NCI-H526 treated with DMSO at 0.1 percent for 48 hours (cell line): Measurements from ENCODE around the gene CACNB2.

Experiments used
- DNase-seq: peaks from one replicate; lab custom pipeline; 2025; lab: John Stamatoyannopoulos, UW

Gene CACNB2

DNA sequence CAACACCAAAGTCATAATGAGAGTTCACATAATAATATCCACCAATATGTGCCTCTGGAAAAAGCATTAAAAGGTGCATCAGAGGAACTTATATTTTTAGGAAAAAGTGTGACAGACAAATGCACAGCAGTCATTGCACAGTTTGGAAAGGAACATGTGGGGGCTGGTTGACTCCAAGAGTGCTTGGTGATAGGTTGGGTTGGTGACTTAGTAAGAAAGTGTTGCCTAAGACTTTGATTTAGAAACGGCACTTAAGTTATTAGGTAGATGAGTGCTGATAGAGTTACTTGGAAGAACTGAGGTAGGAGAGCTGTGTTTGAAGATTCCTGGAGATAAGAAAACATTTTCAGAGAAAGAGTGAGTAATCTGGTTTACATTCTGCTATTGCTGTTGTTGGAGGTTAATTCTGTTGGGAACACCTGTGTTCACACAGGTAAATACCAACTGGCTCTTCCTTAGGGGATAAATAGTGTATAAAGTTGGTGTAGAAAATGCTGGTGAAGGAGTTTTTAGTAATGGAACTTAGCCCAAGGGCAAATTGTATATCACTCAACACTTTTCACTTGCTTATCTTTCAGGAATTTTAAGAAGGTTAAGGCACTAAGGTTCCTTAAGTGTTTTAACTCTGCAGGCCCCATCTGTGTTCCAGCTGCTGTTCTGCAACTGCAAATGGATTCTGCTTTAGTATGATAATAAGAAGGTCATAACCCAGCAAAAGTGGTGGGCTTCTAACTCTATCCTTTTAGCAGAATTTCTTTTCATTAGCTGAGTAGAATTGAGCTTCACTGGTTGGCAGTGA is 315.1 kb downstream of the CACNB2 start:
- no peak for DNase-seq

DNA sequence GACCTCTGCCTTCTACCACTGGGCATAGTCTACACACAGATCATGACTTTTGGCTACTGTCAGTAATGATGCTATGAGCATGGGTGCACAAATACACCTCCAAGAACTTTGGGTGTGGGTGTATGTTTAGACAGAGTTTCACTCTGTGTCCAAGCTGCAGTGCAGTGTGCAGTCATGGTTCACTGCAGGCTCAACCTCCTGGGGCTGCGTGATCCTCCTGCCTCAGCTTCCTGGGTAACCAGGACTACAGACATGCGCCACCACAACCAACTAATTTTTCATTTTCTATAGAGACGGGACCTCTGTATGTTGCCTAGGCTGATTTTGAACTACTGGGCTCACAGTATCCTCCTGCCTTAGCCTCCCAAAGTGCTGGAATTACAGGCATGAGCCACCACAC is 316.8 kb downstream of the CACNB2 start:
- no peak for DNase-seq

DNA sequence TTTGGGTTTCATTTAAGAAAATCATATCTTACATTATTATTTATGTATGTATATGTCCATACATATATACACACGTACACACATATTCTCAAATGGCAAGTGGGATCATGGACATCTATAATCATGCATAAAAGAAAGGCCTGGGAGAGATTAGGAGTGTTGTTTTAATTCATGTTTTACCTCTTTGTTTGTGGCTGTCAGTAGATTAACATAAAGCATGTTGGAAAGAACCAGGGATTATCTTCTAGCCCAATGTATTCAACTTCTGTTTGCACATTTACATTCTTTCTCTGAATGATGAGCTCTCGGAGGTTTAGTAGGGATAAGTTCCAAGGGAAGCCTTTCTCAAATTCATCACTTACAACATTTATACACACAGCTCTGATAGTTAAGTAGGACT is 319.8 kb downstream of the CACNB2 start:
- DNase-seq: no peak

DNA sequence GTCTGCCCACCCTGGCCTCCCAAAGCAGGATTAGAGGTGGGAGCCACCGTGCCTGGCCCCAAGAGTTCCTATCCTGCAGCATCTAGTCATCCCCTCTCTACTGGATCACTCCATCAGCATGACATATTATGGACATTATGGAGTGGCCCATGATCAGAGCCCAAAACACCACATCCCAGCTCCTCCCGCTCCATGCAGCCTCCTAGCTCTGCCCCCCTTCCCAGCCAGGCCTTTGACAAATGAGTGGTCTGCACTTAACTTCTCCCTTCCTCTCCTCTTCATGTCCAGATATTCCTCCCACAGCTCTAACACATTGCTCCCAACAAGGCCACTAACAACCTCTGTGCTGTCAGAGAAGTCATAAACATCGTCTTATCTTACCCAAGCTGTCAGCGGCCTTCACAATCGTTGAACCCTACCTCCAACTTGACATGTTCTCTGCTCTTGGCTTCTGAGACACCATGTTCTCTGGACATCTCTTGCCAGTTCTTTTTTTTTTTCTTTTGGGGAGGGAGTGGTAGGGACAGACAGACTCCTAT is 323.5 kb downstream of the CACNB2 start:
- DNase-seq: no peak

DNA sequence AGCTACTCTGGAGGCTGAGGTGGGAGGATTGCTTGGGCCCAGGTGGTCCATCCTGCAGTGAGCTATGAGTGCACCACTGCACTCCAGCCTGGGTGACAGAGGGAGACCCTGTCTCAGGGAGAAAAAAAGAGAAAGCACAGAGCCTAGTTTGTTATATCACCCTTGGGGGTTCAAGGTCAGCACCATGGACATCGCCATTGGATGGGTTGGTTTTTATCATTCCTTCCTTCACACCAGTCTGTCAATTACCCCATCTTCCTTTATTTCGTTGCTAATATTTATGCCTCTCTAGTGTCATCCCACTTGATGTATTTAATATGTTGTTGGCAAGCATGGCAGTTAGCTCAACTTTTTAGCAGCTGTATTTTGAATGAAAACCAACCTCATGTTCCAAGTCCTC is 328.9 kb downstream of the CACNB2 start:
- no peak for DNase-seq

DNA sequence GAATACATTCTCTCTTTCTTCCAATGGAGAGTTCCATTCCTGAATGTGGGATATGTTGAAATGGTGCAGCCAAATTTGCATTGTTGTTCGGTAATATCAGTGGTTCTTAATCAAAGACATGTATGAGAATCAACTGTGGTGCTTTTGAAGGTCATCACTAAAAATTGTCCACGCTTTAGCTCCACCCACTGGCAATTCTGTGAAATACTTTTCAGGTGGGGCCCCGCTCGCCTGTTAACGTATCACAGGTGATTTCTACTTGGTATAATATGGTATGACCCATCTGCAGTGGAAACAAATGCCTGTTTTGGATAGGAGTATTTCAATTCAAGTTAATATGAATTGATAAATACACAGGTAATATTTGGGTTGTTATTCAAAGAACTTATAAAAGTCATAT is 332.8 kb downstream of the CACNB2 start:
- peak; percentile 9 for DNase-seq

DNA sequence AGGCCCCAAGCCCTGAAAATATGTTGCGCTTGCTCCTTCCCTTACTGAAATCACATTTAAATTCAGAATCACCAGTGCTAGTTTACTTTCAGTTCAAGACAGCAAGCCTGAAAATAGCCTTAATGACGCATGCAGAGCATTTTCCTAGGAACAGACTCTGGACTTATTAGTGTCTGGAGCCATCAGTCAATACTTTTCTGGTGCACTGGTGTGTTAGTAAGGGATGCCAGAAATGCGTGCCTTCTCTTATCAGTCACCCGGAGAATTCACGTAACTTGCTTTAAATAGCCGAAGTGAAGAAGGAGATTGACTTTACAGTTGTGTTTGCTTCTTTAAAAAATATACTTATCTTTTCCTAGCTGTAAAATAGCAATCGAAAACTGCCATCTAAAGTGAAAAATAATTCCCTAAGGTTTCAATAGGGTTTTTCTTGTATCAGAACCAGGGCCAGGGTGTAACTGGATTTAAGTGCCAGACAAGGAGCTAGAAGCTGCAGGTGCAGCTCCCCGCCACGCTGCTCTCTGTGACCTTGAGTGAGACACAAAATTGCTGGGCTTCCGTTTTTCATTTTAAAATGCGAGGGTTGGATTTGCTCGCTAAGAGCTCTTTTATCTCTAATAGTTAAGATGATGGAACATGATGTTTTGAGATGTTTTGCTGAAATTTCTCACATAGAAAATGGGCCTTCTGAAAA is 333.3 kb downstream of the CACNB2 start:
- DNase-seq: no peak

DNA sequence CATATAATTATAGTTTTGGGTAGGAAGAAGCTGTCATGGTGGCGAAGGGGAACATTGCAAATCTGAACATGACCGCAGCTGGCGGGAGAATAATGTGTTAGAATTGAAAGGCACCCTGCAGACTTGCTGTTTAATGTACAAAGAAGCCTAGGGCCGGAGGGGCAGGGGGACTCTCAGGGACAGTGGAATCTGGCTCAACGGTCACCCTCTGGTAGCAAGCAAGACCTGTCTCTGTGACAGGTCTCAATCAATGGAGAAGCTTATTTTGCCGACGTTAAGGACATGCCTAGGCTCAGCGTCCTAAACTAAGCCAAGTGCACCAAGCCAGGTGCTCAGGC is 333.9 kb downstream of the CACNB2 start:
- no peak for DNase-seq

DNA sequence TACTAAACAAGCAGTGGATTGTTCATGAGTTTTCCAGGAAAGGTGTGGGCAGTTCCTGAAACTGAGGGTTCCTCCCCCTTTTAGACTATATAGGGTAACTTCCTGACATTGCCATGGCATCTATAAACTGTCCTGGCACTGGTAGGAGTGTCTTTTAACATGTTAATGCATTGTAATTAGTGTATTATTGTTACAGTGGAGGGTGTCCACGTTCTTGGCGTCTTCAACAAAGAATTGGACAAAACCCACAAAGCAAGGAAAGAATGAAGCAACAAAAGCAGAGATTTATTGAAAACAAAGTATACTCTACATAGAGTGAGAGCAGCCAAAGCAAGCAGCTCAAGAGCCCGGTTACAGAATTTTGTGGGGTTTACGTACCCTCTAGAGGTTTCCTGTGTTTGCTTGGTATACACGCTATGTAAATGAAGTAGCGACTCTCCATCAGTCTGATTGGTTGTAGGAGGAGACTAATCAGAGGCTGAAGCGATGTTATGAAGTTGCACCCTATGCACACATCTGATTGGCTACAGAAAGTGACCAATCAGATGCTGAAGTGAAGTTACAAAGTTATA is 335.9 kb downstream of the CACNB2 start:
- no peak for DNase-seq

DNA sequence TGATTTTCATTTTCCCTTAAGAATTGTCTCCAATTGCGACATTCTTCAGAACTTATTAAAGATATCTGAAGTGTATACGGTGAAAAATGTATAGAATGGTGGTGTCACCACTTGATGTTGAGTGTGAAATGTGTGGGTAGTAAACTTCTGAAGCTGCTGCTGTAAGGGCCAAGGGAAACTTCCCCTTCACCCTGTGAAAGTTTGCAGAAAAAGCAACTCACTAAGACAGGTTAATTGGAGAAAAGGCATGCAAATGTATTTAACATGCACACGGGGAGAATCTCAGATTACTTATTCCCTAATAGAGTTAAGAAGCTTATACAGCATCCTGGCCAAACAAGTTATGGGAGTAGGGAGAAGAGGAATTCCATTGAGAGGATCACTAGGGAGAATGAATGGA is 338.1 kb downstream of the CACNB2 start:
- DNase-seq: no peak

DNA sequence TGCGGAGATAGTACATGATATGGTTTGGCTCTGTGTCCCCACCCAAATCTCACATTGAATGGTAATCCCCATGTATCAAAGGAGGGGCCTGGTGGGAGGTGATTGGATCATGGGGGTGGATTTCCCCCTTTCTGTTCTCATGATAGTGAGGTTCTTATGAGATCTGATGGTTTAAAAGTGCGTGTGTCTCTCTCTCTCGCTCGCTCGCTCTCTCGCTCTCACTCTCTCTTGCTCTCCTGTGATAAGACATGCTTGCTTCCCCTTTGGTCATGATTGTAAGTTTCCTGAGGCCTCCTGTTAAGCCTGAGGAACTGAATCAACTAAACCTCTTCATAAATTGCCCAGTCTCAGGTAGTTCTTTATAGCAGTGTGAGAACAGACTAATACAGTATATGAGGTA is 339.3 kb downstream of the CACNB2 start:
- DNase-seq: no peak

DNA sequence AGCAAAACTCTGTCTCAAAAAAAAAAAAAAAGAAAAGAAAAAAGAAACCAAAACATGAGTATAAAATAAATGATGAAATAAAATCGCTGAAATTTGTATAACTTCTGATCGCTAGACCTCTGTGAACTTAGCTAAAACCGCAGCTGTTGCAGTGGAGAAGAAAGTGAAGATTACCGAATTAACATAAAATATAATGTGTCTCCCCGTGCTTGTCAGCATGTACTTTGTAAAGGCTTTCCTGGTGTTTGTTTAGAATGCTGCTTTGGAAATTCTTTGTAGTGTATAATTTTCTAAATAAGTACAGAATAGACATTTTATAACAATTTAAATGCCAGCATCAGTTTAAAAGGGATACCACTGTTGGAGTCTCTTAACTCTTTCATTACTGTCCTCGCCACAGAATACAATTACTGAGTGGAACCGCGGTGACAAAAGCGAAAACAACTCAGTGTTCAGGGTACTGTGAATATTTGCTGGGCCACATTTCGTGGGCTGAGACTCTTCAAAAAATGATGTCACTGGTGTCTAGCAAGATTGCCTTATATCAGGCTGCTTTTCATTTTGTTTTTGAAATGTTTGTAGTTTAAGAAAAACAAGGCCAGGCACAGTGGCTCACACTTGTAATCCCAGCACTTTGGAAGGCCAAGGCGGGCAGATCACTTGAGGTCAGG is 343.4 kb downstream of the CACNB2 start:
- DNase-seq: no peak

DNA sequence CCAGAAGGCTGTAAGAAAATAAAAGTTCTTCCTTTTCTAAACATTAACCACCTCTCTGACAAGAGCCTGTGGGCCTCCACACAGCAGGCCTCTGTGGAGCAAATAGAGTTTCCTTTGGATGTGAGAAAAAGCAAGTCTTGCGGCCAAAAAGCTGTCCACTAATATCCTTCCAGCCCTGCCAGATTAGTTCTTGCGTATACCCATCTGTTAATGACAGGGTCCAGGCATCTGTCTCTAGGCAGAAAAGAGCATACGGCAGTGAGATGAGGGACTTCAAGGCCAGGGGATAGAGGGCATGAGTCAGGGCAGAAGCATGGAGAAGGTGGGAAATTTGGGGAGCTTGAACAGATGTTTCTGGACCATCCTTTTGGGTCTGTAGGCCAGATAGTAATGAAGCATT is 346.2 kb downstream of the CACNB2 start:
- DNase-seq: no peak

DNA sequence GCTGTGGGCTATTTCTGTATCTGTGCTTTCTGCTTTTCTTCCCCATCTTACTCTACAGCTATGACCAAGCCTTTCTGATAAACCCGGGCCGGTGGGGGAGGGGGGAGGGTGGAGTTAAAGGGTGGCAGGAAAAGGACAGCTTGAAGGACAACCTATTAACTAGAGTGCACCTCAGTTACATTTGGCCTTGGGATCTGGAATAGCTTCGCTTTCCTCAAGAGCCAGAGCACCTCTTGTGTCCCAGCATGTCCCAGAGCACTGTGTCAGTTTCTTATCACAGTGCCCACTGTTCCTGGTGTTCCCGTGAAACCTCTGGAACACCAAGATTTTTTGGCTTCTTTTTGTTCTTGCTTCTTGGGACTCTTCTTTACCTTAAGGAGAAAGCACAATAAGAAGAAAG is 350.5 kb downstream of the CACNB2 start:
- no peak for DNase-seq

DNA sequence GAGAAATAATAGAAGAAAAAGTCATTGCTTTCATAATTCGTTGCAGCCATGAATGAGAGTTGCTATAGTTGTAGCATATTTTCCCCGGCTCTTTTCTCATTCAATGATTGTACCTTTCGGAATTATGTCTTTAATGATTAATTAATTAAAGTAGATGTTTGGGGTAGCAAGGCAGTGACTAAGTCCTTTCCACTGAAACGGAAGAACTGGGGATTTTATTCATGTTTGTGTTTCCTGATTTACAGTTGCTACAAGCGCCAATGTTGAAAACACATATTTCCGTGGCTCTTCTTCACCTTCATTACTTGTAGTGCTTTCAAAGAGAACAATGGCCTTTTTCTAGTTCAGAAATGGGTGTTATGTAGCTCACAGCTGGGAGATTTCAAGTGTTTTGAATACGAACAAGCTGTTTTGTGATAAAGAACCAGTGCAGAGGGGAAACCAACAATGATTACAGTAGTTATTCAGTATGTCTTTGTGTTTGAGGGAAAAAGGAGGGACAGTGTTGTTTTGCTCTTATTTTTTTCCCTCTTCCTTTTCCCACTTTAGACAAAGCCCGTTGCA is 357.7 kb downstream of the CACNB2 start:
- DNase-seq: peak; percentile 30

DNA sequence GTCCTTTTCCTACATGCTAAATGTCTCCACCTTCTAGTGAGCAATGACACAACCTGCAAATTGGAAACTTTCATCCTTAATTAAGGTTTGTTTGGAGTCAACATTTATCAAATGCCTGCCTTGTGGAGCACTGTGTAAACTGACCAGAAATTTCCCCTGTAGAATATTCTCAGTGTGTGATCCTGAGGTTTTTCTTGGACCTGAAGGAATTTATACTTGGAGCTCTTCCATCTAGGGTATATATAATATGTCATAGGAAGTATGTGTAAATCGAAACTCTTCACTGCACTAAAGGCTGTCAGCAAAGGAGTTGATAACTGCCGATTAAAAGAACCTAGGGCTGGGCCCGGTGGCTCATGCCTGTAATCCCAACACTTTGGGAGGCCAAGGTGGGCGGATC is 358.8 kb downstream of the CACNB2 start:
- DNase-seq: no peak

DNA sequence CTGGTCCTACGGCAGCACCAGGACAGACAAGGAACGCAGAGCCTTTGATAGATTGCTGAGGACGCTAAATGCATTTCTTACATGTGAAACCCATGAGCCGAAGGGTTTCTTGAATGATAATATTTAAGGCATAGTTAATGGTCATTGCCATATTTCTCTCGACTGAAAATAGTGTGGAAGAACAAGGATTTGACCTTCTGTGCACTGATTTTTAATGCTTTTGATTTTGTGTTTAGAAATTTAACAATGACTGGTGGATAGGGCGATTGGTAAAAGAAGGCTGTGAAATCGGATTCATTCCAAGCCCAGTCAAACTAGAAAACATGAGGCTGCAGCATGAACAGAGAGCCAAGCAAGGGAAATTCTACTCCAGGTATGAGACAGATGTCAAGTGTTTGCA is 360.4 kb downstream of the CACNB2 start:
- peak; percentile 2 for DNase-seq

DNA sequence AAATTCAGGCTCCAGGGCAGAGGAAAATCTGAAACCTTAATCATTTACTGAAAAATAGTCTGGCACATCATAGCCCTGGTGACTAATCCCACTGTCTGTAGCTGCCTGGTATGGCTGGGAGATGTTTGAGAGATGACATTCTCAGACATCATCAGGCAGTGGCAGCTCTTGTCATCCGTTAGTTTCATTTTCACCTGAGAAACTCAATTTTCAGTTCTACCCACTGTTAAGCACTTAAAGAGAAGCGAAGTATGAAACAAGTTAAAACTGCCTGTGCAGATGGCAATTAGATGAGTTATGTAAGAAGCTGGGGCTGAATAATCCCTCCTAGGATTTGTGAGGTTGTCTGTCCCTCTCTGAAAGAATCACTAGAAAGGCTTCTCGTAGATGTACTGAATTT is 361.0 kb downstream of the CACNB2 start:
- DNase-seq: no peak

DNA sequence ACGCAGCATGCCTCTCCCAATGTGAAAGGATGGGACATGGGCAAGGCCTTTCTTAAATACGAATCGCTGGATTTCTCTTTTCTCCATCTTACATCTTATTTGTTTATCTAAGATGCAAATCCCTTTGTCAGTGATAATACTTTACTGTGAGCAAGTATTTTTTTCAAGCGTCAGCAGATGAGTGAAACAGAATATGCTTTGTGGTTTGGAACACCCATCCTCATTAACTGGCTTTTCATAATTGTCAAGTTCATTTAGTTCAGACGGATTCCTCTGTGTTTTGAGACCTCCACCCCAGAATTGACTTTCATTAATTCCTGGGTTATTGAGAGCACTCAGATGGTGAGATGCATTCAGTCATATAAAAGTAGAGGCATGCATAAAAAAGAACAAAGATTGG is 361.4 kb downstream of the CACNB2 start:
- DNase-seq: peak; percentile 16

DNA sequence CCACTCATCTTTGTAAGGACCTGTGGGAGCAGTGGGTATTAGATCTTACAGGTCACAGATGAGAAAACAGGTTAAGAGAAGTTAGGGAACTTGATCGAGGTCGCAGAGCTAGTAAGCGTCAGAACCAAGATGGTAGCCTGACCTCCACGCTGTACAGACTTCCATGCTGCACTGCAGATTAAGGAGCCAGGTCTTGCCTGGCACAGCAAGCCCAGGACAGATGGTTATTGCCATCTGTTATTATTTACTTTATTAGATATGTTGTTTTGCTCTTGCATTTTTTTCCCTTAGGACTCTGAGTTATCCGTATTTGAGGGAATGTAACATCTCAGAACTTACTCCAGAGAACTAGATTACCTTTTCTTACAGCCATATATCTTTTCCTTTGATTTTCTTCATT is 363.9 kb downstream of the CACNB2 start:
- no peak for DNase-seq

DNA sequence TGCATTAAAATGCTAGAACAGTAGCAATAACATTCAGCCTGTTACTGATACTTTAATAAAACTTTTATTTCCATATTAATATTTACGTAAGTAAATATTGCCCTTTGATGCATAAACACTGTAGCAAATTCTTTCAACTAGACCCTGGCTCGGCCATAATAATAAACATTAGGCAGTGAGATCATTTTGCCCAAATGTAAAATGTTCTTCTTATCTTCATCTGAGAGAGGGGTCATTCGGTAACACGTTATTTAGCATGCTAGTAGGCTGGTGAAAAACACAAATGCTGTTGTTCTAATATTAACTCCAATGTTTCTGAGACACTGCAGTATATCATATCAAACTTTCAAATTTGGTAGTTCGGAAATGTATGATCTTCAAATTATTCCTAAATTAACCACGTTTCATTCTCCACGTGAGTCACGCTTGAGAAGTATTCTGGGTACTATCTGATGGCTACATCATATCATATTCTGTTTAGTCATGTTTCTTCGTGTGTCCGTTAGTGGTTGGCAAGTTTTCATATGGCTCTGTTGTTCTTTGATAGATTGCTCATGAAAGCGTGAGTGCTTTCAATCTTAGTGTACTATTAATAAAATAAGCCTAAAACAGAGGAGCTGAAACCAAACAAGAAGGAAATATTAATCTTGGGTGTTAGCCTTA is 365.4 kb downstream of the CACNB2 start:
- DNase-seq: peak; percentile 56

DNA sequence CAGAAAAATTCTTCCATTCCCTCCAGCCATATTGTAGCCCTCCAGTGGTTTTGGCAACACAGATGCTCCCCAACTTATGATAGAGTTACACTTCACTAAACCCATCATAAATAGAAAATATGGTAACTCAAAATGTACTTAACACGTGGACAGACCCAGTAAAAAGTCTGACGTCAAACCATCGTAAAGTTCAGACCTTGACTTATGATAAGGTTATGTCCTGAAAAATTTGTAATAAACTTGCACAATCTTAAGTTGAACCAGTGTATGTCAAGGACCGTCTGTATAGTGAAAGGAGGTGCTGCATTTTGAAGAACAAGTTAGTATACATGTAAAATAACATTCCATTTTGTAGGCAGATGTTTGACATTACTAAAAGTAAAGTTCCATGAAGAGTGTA is 368.4 kb downstream of the CACNB2 start:
- no peak for DNase-seq
